ENCODE data around the gene TMEM35A. TPM values are rescaled to one million over a fixed set of nuclear protein-coding genes. Genes with fewer than 3 reads are reported as not detected.

Gene TMEM35A
- total RNA-seq, 1 experiment from 2014 or later: 4.3 TPM

DNA sequence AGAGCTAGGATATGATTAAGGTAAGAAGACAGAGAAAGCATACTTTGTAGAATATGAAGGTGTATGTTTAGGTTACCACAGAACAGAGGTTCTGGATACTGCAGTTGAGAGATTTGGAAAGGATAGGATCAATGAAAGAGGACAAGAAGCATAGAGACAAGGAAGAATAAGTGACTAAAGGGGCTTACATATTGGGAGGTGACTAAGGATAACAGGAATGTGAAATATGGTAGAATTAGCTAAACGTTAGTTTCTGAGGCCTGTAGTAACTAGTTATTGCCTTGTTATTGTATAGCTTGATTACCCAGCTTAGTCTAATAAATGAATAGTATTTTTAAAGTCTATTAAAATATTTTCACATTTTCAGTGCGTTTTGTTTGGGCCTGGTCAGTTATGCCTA is 57.6 kb downstream of the TMEM35A start:
- no peak overlapping the region for H3K4me2 ChIP-seq (ENCODE audit: insufficient read depth, insufficient read length, low read length)
- H3K9ac ChIP-seq (ENCODE audit: extremely low read depth, insufficient read length, low read length): no peak overlapping the region
- H3K4me3 Mint-ChIP-seq: no peak overlapping the region
- H3K9me3 Mint-ChIP-seq: peaks cover 43 to 47% of the 10 kb centered on the region in 2 experiments
- no peaks in the 10 kb centered on the region for H4K20me1 ChIP-seq (ENCODE audit: control insufficient read depth, insufficient read depth, insufficient read length)
- H4K5ac ChIP-seq (ENCODE audit: insufficient read length, low read depth, low read length): no peak overlapping the region
- no peak overlapping the region for H4K91ac ChIP-seq (ENCODE audit: insufficient read length, low read depth, low read length)
- no peak overlapping the region for H2BK12ac ChIP-seq (ENCODE audit: insufficient read length, low read depth, low read length)
- H3K79me2 ChIP-seq (ENCODE audit: insufficient read depth, low read length): no peaks in the 10 kb centered on the region
- H2BK15ac ChIP-seq (ENCODE audit: low read depth, low read length): no peak overlapping the region
- no peaks in the 10 kb centered on the region for H3K4me1 Mint-ChIP-seq
- no peak overlapping the region for H3K56ac ChIP-seq (ENCODE audit: insufficient read length, low read depth, low read length)
- no peak overlapping the region for H3K27ac Mint-ChIP-seq
- no peak overlapping the region for H3K18ac ChIP-seq (ENCODE audit: insufficient read length, low read depth, low read length)
- no peak for DNase-seq
- no CpG with 5 or more reads among the region's 2 CpGs for WGBS (ENCODE audit: extremely low coverage, insufficient read length, low lambda C conversion rate)
- no peak overlapping the region for H3T11ph ChIP-seq (ENCODE audit: low read length)
- no peaks in the 10 kb centered on the region for H3K27me3 Mint-ChIP-seq (ENCODE audit: low read depth)
- H2AK5ac ChIP-seq (ENCODE audit: insufficient read length, low read length): no peak overlapping the region
- no peak overlapping the region for H3K27ac ChIP-seq (ENCODE audit: insufficient read length, low read depth, low read length)
- H2BK5ac ChIP-seq (ENCODE audit: insufficient read length, low read length): no peak overlapping the region
- H3K36me3 Mint-ChIP-seq (ENCODE audit: insufficient read depth in 1 of 3, low read depth in 3 of 3): peaks cover 24 to 66% (median 53%) of the 10 kb centered on the region in 3 experiments; a peak in 6 of 7 replicates
- H3K4ac ChIP-seq (ENCODE audit: low read depth, low read length): no peak overlapping the region
- no peak overlapping the region for H2AFZ ChIP-seq (ENCODE audit: low read length)
- H2BK120ac ChIP-seq (ENCODE audit: low read depth, low read length, poor library complexity, severe bottlenecking): no peak overlapping the region
- H3K4me1 ChIP-seq (ENCODE audit: insufficient read depth, low read length): no peaks in the 10 kb centered on the region
- no peak overlapping the region for H3K23ac ChIP-seq (ENCODE audit: insufficient read length, low read depth, low read length)
- no peak overlapping the region for H4K8ac ChIP-seq (replicated peaks; ENCODE audit: insufficient read length, low read depth, low read length)
- TF ChIP-seq, protein P1, sequence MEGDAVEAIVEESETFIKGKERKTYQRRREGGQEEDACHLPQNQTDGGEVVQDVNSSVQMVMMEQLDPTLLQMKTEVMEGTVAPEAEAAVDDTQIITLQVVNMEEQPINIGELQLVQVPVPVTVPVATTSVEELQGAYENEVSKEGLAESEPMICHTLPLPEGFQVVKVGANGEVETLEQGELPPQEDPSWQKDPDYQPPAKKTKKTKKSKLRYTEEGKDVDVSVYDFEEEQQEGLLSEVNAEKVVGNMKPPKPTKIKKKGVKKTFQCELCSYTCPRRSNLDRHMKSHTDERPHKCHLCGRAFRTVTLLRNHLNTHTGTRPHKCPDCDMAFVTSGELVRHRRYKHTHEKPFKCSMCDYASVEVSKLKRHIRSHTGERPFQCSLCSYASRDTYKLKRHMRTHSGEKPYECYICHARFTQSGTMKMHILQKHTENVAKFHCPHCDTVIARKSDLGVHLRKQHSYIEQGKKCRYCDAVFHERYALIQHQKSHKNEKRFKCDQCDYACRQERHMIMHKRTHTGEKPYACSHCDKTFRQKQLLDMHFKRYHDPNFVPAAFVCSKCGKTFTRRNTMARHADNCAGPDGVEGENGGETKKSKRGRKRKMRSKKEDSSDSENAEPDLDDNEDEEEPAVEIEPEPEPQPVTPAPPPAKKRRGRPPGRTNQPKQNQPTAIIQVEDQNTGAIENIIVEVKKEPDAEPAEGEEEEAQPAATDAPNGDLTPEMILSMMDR (conservative IDR thresholded peaks at IDR 0.05): no peak
- no peaks in the 10 kb centered on the region for H3K79me1 ChIP-seq (ENCODE audit: insufficient read depth, low read depth, low read length, poor library complexity, severe bottlenecking)
- H3K23me2 ChIP-seq (ENCODE audit: insufficient read length, low read depth, low read length, poor library complexity, severe bottlenecking): no peaks in the 10 kb centered on the region
- no peak overlapping the region for H3K14ac ChIP-seq (ENCODE audit: insufficient read depth, low read length)
- peaks cover 10% of the 10 kb centered on the region for H3K9me3 ChIP-seq (ENCODE audit: control insufficient read depth, low read depth, low read length)
- no peaks in the 10 kb centered on the region for H3K27me3 ChIP-seq (ENCODE audit: insufficient read depth, low read length)
- H2BK20ac ChIP-seq (ENCODE audit: low read depth, low read length, poor library complexity, severe bottlenecking): no peak overlapping the region

Other genes with a start within 250 kb of the TMEM35A start
- not detected in 2 replicates for gene NOX1, start 204.5 kb upstream of the TMEM35A start, total RNA-seq (2021)
- gene XKRX, start 150.0 kb upstream of the TMEM35A start, total RNA-seq (2021): 0.44 and 0.77 TPM in 2 replicates
- not detected in 2 replicates for gene ARL13A, start 109.2 kb upstream of the TMEM35A start, total RNA-seq (2021)
- gene TRMT2B, start 26.8 kb upstream of the TMEM35A start, total RNA-seq (2021): 13.7 and 16.0 TPM in 2 replicates
- 19.4 and 20.0 TPM in 2 replicates for gene CENPI, start 19.3 kb downstream of the TMEM35A start, total RNA-seq (2021)
- gene DRP2, start 140.9 kb downstream of the TMEM35A start, total RNA-seq (2021): 0.04 TPM in 2 replicates
- gene TAF7L, start 212.5 kb downstream of the TMEM35A start, total RNA-seq (2021): not detected in 2 replicates